ENCODE data around the gene RMRP.

The RMRP gene

DNA sequence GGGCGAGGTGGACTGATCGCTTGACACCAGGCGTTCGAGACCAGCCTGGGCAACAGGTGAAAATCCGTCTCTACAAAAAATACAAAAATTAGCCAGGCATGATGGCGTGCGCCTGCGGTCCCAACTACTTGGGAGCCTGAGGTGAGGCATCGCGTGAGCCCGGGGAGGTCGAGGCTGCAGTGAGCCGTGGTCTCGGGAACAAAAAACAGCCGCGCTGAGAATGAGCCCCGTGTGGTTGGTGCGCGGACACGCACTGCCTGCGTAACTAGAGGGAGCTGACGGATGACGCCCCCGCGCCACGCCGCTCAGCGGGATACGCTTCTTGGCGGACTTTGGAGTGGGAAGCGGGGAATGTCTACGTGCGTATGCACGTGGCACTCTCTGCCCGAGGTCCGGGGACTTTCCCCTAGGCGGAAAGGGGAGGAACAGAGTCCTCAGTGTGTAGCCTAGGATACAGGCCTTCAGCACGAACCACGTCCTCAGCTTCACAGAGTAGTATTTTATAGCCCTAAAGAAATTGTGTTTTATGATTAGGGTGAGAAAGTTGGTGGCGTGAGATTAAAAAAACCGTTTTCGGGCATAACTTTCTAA, at the start of gene RMRP:
TSS of gene RMRP (minus strand) at position 474 of the 591 bp plus-strand sequence.
- peak; percentile 97 for DNase-seq (ENCODE audit: low spot score)

GRCh38 chr9:35706951-35707350, 49.1 kb upstream of the RMRP start:
- no peak for DNase-seq (ENCODE audit: low spot score)

DNA sequence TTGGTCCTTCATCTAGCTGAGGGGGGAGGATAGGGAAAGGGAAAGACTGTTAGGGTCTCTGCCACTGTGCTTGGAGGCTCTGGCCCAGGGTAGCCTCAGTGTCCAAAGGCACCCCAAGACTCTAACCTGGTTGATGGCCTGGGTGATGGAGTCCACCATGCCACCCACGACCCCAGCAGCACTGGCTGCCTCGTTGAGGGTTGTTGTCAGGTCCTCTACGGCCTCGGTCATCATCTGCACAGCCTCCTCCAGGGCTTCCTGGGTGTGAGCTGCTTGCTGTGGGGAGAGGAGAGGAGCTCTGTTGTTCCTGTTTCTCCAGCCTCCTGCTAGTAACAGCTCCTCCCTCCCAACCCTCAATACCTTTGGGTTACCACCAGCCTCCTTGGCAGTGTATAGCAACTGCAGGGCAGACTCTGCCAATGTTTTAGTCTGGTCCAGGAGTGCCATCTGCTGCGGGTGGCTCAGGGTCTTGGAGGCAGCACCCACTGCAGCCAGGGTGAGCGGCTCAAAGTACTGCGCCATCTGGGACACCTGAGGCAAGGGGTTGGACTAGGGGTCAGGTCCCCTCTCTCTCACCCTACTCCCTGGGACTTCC, 48.1 kb upstream of the RMRP start:
- DNase-seq (ENCODE audit: low spot score) = no peak

- DNase-seq (ENCODE audit: low spot score) = no peak
Observed at GRCh38 chr9:35705372-35705771, 47.6 kb upstream of the RMRP start.

GRCh38 chr9:35703906-35704672, 46.3 kb upstream of the RMRP start:
- no peak for DNase-seq (ENCODE audit: low spot score)

DNA sequence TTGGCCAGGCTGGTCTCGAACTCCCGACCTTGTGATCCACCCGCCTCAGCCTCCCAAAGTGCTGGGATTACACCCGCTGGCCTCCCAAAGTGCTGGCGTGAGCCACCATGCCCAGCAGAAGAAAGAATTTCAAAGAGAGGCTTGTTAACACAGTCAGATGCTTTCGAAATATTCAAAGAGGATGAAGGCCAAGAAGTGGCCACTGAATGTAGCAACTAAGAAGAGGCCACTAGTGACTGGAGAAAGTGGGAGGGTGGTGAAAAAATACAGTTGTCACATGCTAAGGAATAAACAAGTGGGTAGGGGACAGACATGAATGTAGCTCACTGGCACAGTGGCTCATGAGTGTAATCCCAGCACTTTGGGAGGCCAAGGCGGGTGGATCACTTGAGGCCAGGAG, 44.9 kb upstream of the RMRP start:
- no peak for DNase-seq (ENCODE audit: low spot score)

GRCh38 chr9:35700942-35701341, 43.1 kb upstream of the RMRP start:
- no peak for DNase-seq (ENCODE audit: low spot score)

DNA sequence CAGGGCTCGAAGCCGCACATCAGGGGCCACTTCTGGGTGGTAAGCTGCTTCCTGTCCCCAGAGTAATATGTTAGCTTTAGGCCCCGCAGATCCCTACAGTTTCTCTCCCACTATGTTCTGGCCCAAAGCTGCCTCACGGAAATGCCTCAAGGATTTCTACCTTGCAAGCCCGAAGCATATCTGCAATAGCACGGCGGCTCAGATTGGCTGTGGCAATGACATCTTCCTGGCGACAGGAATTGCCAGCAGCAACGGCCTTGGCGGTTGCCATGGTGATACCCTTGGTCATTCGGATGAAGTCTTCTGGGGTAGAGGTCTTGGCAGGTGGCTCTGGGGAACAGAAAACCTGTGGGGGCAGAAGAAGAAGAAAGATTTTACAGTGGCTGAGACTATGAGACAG, 42.2 kb upstream of the RMRP start:
- DNase-seq (ENCODE audit: low spot score) = no peak

DNA sequence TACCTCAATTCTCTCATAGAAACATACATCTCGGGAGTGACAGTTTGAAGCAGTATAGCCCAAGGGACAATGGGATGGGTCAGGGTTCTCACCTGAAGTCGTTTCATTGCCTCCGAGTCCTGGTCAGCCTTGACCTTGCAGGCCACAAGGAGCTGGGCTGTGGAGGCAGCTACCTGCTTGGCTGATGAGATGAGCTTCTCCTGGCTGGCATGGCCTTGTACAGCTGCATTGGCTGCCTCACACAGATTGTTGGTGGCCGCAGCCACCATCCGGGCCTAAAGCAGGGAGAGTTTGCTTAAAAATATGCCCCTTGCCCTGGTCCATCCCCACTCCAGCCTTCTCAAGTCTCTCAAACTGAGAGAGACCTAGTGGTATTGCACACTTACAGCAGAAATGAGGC, 40.4 kb upstream of the RMRP start:
- no peak for DNase-seq (ENCODE audit: low spot score)

- DNase-seq (ENCODE audit: low spot score) = no peak
Observed at GRCh38 chr9:35697486-35697885, 39.7 kb upstream of the RMRP start.

- no peak for DNase-seq (ENCODE audit: low spot score)
Observed at GRCh38 chr9:35696520-35697215, 38.8 kb upstream of the RMRP start.

DNA sequence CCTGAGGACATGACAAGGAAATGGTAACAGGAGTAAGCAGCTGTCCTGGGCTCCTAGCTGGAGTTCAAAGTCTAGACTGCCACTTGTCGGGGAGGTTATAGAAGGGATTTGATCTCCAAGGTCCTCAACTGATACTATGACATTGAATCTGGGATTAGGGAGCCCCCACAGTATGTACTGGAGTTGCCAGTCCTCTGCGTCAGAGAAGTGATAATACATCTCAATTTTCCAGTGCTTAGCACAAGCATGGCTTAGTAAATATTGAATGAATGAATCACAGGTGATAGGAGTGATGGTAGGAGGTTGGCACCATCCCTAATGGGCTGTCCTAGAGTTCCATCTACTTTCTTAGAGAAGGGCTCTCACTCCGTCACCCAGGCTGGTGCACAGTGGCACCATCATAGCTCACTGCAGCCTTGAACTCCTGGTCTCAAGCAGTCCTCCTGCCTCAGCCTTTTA, 38.2 kb upstream of the RMRP start:
- no peak for DNase-seq (ENCODE audit: low spot score)

GRCh38 chr9:35691757-35692301, 34.0 kb upstream of the RMRP start:
- no peak for DNase-seq (ENCODE audit: low spot score)

DNA sequence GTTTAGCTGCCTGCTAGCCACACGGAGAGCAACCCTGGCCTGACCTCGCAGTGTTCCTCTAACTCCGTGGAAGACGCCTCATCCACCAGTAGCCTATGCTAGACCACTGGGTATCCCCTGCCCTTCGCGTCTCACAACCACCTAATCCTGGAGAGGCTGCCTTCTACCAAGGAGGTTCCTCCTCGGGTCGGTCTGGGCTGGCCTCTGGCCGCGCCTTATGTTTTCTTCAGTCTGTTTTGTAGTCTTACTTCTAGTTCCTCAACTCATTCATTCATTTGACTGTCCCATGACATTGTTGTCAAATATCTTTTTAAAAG, 33.5 kb upstream of the RMRP start:
- no peak for DNase-seq (ENCODE audit: low spot score)

- DNase-seq (ENCODE audit: low spot score) = no peak
Observed at GRCh38 chr9:35690614-35691333, 33.0 kb upstream of the RMRP start.

- no peak for DNase-seq (ENCODE audit: low spot score)
Observed at GRCh38 chr9:35690294-35690613, 32.4 kb upstream of the RMRP start.

- DNase-seq (ENCODE audit: low spot score) = no peak
Observed at GRCh38 chr9:35689542-35690293, 31.9 kb upstream of the RMRP start, which contains the start of gene TPM2. TSS of gene TPM2 (minus strand) at chr9:35689925. CDS start at chr9:35689817, 108 bp downstream.

DNA sequence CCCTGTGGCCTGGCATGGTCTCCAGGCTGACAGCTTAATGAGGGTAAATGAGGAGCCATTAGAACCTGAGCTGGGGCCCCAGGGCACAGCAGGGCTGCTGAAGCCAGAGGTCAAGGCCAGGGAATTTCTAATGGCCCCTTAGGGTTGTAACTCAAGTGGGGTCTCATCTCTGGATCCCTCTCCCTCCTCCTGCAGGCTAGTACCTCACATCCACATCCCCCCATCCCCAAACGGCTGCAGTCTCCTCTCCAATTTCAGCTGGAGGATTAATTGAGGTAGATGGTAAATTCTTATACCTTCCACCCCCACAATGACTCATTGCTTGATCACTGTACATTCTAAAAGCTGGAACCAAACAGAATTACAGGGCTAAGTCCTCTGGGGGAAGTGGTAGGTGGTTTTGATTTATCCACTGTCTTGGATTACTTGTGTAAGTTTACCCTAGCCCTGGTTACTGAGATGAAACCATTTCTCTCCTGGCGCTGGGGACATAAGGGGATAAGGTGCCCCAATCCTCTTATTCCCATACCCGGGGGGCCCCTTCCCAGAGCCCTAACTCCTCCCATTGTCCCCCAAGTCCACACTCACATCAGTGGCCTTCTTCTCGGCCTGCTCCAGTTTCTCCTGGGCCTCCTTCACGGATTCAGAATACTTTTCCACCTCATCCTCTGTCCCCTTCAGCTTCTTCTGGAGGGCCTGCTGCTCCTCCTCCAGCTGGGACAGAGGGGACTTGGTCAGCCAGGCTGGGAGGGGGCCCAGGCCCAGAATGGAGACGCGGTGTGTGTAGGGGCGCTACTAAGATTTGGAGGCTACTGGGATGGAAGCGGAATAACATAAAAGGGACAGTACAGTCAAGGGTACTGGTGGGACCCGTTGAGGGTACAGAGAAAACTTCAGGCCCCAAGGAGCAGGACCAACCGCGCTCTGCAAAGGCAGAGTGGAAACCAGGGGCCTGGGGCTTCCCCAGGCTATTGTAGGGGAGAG, 31.0 kb upstream of the RMRP start:
- peak; percentile 67 for DNase-seq (ENCODE audit: low spot score)

- no peak for DNase-seq (ENCODE audit: low spot score)
Observed at GRCh38 chr9:35687972-35688557, 30.2 kb upstream of the RMRP start.

DNA sequence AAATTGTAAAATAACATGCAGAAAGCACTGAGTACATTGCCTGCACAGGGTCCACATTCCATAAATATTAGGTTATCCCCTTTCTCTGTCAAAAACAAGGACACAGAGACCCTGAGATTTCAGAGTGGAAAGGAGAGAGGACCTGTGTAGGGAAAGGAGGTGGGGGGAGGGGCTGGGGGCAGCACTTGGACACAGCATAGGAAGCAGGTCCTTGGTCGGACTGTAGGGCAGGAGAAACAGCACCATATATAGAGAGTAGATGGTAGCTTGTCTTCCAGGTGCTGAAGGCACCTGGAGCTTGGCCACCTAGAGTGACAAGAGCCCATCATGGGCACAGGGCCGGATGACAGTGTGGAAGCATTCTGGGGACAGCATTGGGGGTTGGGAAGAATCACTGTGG, 29.5 kb upstream of the RMRP start:
- no peak for DNase-seq (ENCODE audit: low spot score)
